H9 (cell line): ENCODE data around the gene KLK7. TPM values are rescaled to one million over a fixed set of nuclear protein-coding genes. Genes with fewer than 3 reads are reported as not detected.

Source experiments
- DNase-seq: peaks from one replicate; pipeline ENCODE4 v3.0.0-alpha.2; 2017
- H2AFZ ChIP-seq: one replicate; pipeline ENCODE4 v1.6.1; 2013; ENCODE audit warnings: mild to moderate bottlenecking, low read length, control low read depth, moderate library complexity
- H2AK5ac ChIP-seq: 2 replicates; pipeline ENCODE4 v1.6.1; 2013; ENCODE audit warnings: low read length, control low read depth, mixed read lengths; ENCODE audit not compliant: insufficient read length
- H2BK120ac ChIP-seq: one replicate; pipeline ENCODE4 v1.6.1; 2013; ENCODE audit warnings: low read depth, mild to moderate bottlenecking, low read length, control low read depth, inconsistent platforms; ENCODE audit not compliant: poor library complexity, severe bottlenecking
- H2BK12ac ChIP-seq: 2 replicates; pipeline ENCODE4 v1.6.1; 2013; ENCODE audit warnings: low read length, control low read depth, mixed read lengths, low read depth; ENCODE audit not compliant: insufficient read length
- H2BK15ac ChIP-seq: 2 replicates; pipeline ENCODE4 v1.6.1; 2013; ENCODE audit warnings: low read depth, low read length, control low read depth
- H2BK20ac ChIP-seq: one replicate; pipeline ENCODE4 v1.6.1; 2013; ENCODE audit warnings: low read depth, mild to moderate bottlenecking, low read length, control low read depth, inconsistent platforms; ENCODE audit not compliant: poor library complexity, severe bottlenecking
- H2BK5ac ChIP-seq: 2 replicates; pipeline ENCODE4 v1.6.1; 2013; ENCODE audit warnings: low read length, control low read depth, mixed read lengths; ENCODE audit not compliant: insufficient read length
- H3K14ac ChIP-seq: 2 replicates; pipeline ENCODE4 v1.6.1; 2013; ENCODE audit warnings: low read length, control low read depth; ENCODE audit not compliant: insufficient read depth
- H3K18ac ChIP-seq: 2 replicates; pipeline ENCODE4 v1.6.1; 2013; ENCODE audit warnings: low read depth, mild to moderate bottlenecking, mixed read lengths, low read length, control low read depth; ENCODE audit not compliant: insufficient read length
- H3K23ac ChIP-seq: 2 replicates; pipeline ENCODE4 v1.6.1; 2013; ENCODE audit warnings: low read length, control low read depth, mixed read lengths, low read depth; ENCODE audit not compliant: insufficient read length
- H3K23me2 ChIP-seq: 2 replicates; pipeline ENCODE4 v1.6.1; 2013; ENCODE audit warnings: low read depth, mild to moderate bottlenecking, mixed read lengths, low read length, control low read depth; ENCODE audit not compliant: insufficient read length, poor library complexity, severe bottlenecking
- H3K27ac ChIP-seq: 2 replicates; pipeline ENCODE4 v1.5.1; 2013; ENCODE audit warnings: low read length, control low read depth, mixed read lengths, low read depth; ENCODE audit not compliant: insufficient read length
- H3K27me3 ChIP-seq: 2 replicates; pipeline ENCODE4 v1.6.1; 2013; ENCODE audit warnings: low read length, control low read depth, inconsistent platforms; ENCODE audit not compliant: insufficient read depth
- H3K4ac ChIP-seq: 2 replicates; pipeline ENCODE4 v1.6.1; 2013; ENCODE audit warnings: low read depth, mild to moderate bottlenecking, control low read depth, inconsistent platforms, low read length, moderate library complexity
- H3K4me1 ChIP-seq: 2 replicates; pipeline ENCODE4 v1.6.1; 2013; ENCODE audit warnings: low read length, control low read depth, inconsistent platforms; ENCODE audit not compliant: insufficient read depth
- H3K4me2 ChIP-seq: 2 replicates; pipeline ENCODE4 v1.6.1; 2013; ENCODE audit warnings: low read length, control low read depth, mixed read lengths; ENCODE audit not compliant: insufficient read length, insufficient read depth
- H3K56ac ChIP-seq: 2 replicates; pipeline ENCODE4 v1.6.1; 2013; ENCODE audit warnings: low read depth, mild to moderate bottlenecking, mixed read lengths, low read length, control low read depth; ENCODE audit not compliant: insufficient read length
- H3K79me1 ChIP-seq: 2 replicates; pipeline ENCODE4 v1.6.1; 2013; ENCODE audit warnings: low read depth, mild to moderate bottlenecking, moderate library complexity, low read length, control low read depth, inconsistent platforms; ENCODE audit not compliant: insufficient read depth, poor library complexity, severe bottlenecking
- H3K79me2 ChIP-seq: 2 replicates; pipeline ENCODE4 v1.6.1; 2013; ENCODE audit warnings: low read length, control low read depth, inconsistent platforms; ENCODE audit not compliant: insufficient read depth
- H3K9ac ChIP-seq: 2 replicates; pipeline ENCODE4 v1.6.1; 2013; ENCODE audit warnings: low read length, control low read depth, mixed read lengths; ENCODE audit not compliant: insufficient read length; ENCODE audit errors: extremely low read depth
- H3K9me3 ChIP-seq: one replicate; pipeline ENCODE4 v1.6.1; 2013; ENCODE audit warnings: low read depth, low read length, inconsistent platforms; ENCODE audit not compliant: control insufficient read depth
- H3T11ph ChIP-seq: one replicate; pipeline ENCODE4 v1.6.1; 2013; ENCODE audit warnings: mild to moderate bottlenecking, low read length, control low read depth, inconsistent platforms
- H4K20me1 ChIP-seq: one replicate; pipeline ENCODE4 v1.6.1; 2013; ENCODE audit not compliant: control insufficient read depth, insufficient read length, insufficient read depth
- H4K5ac ChIP-seq: 2 replicates; pipeline ENCODE4 v1.6.1; 2013; ENCODE audit warnings: low read depth, mild to moderate bottlenecking, mixed read lengths, low read length, control low read depth; ENCODE audit not compliant: insufficient read length
- H4K8ac ChIP-seq: replicated peaks from 2 replicates; pipeline ENCODE4 v1.6.1; 2013; ENCODE audit warnings: low read length, control low read depth, mixed read lengths, low read depth; ENCODE audit not compliant: insufficient read length
- H4K91ac ChIP-seq: 2 replicates; pipeline ENCODE4 v1.6.1; 2013; ENCODE audit warnings: low read depth, mild to moderate bottlenecking, moderate library complexity, mixed read lengths, low read length, control low read depth; ENCODE audit not compliant: insufficient read length
- H3K27ac Mint-ChIP-seq, 3 experiments: 2 replicates in 2 of 3; 3 replicates in 1 of 3; pipeline ENCODE4 v1.8.0; 2020 to 2021; ENCODE audit warnings: mixed read lengths in 3 of 3, mild to moderate bottlenecking in 1 of 3, moderate library complexity in 1 of 3
- H3K27me3 Mint-ChIP-seq: 2 replicates; pipeline ENCODE4 v1.8.0; 2021; ENCODE audit warnings: low read depth, mild to moderate bottlenecking, moderate library complexity, mixed read lengths
- H3K36me3 Mint-ChIP-seq, 3 experiments: 2 replicates in 2 of 3; 3 replicates in 1 of 3; pipeline ENCODE4 v1.8.0; 2020 to 2021; ENCODE audit warnings: low read depth in 3 of 3, mixed read lengths in 3 of 3; ENCODE audit not compliant: insufficient read depth in 1 of 3
- H3K4me1 Mint-ChIP-seq, 2 experiments: 2 replicates each; pipeline ENCODE4 v1.8.0; 2020; ENCODE audit warnings: mixed read lengths in 2 of 2
- H3K4me3 Mint-ChIP-seq, 2 experiments: 2 replicates in 1 of 2; 3 replicates in 1 of 2; pipeline ENCODE4 v1.8.0; 2020 to 2021; ENCODE audit warnings: mild to moderate bottlenecking in 2 of 2, mixed read lengths in 2 of 2, moderate library complexity in 1 of 2
- H3K9me3 Mint-ChIP-seq, 2 experiments: 2 replicates in 1 of 2; 3 replicates in 1 of 2; pipeline ENCODE4 v1.8.0; 2020; ENCODE audit warnings: mild to moderate bottlenecking in 2 of 2, mixed read lengths in 2 of 2, moderate library complexity in 1 of 2
- WGBS: extraction: QIAGEN DNeasy Blood & Tissue Kit; methylation state at CpG from one replicate; pipeline ENCODE4 v1.1.7; 2013; ENCODE audit warnings: missing lambda C conversion rate, low lambda C conversion rate, mixed read lengths; ENCODE audit not compliant: insufficient read length; ENCODE audit errors: extremely low coverage; 5-methylcytosine and 5-hydroxymethylcytosine counted together
- total RNA-seq: library from RNA; stranded (reverse); gene quantifications from 2 replicates; pipeline ENCODE4 v1.2.1, GENCODE V29; 2021
- TF ChIP-seq, protein P1 (sequence below): fragments of 200-600 bp; sonication (generic); conservative IDR thresholded peaks from 3 replicates; pipeline ENCODE4 v1.8.0; 2021; ENCODE audit warnings: antibody characterized with exemption, mild to moderate bottlenecking

Gene KLK7
- total RNA-seq, 1 experiment from 2014 or later, result 0.52 TPM

DNA sequence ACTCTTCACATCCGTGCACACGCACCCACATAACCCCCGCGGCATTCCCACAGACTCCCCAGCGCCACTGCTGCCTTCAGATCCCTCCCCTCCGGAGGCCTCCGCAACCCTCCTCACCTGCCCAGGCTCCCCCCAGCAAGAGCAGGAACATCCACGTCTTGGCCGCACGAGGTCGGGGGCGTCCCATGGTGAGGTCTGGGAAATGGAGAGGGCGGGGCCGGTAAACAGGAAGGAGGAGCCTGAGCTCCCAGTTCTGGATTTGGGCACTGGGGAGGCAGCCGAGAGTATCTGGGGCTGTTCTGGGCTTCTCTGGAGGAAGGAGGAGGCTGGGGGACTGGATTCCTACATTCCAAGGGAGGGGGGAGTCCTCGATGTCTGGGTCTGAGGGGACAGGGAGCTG lies 17.3 kb upstream of the KLK7 start:
- Histone ChIP-seq H2AK5ac (no peak overlapping the region), H2BK5ac (no peak overlapping the region), H2BK120ac (no peak overlapping the region), H2BK20ac (no peak overlapping the region), H3T11ph (no peak overlapping the region), H3K4me2 (peak overlapping the region; percentile 76), H3K4ac (no peak overlapping the region), H4K91ac (peak overlapping the region; percentile 5), H3K18ac (no peak overlapping the region), H3K79me1 (no peaks in the 10 kb centered on the region), H3K27me3 (no peaks in the 10 kb centered on the region), H2AFZ (no peak overlapping the region), H2BK15ac (no peak overlapping the region), H3K14ac (peak overlapping the region; percentile 14; the same call in 1 of the 2 replicates), H3K9me3 (no peaks in the 10 kb centered on the region), H3K9ac (no peak overlapping the region), H3K56ac (no peak overlapping the region), H3K23ac (no peak overlapping the region), H3K23me2 (peaks cover 6% of the 10 kb centered on the region), H3K79me2 (no peaks in the 10 kb centered on the region), H4K20me1 (no peaks in the 10 kb centered on the region), H4K5ac (no peak overlapping the region), H3K27ac (no peak overlapping the region), H4K8ac (no peak overlapping the region), H2BK12ac (no peak overlapping the region), H3K4me1 (0 out of 2 replicates have a peak, but pooled peaks cover 4% of the 10 kb centered on the region)
- peak overlapping the region in 1 of 2 experiments; percentile 60; a peak in 1 of 5 replicates for H3K4me3 Mint-ChIP-seq
- peak overlapping the region in 1 of 3 experiments; percentile 51; a peak in 2 of 7 replicates for H3K27ac Mint-ChIP-seq
- TF ChIP-seq, protein P1, sequence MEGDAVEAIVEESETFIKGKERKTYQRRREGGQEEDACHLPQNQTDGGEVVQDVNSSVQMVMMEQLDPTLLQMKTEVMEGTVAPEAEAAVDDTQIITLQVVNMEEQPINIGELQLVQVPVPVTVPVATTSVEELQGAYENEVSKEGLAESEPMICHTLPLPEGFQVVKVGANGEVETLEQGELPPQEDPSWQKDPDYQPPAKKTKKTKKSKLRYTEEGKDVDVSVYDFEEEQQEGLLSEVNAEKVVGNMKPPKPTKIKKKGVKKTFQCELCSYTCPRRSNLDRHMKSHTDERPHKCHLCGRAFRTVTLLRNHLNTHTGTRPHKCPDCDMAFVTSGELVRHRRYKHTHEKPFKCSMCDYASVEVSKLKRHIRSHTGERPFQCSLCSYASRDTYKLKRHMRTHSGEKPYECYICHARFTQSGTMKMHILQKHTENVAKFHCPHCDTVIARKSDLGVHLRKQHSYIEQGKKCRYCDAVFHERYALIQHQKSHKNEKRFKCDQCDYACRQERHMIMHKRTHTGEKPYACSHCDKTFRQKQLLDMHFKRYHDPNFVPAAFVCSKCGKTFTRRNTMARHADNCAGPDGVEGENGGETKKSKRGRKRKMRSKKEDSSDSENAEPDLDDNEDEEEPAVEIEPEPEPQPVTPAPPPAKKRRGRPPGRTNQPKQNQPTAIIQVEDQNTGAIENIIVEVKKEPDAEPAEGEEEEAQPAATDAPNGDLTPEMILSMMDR, result no peak
- H3K9me3 Mint-ChIP-seq, result no peaks in the 10 kb centered on the region; a peak in 1 of 5 replicates
- no CpG with 5 or more reads among the region's 16 CpGs for WGBS
- H3K36me3 Mint-ChIP-seq, result no peaks in the 10 kb centered on the region
- peak; percentile 80 for DNase-seq
- H3K4me1 Mint-ChIP-seq, result peaks cover 21 to 38% of the 10 kb centered on the region in 2 experiments
- peaks cover 40% of the 10 kb centered on the region for H3K27me3 Mint-ChIP-seq
